ENCODE measurements around the gene CHRNA4. TPM values are rescaled to one million over a fixed set of nuclear protein-coding genes. Genes with fewer than 3 reads are reported as not detected.

Gene CHRNA4
- total and polyA plus RNA-seq, 2 of the 13 experiments (the other 11 are each of a cell fraction or from before 2014, with no cell fraction given): not detected

DNA sequence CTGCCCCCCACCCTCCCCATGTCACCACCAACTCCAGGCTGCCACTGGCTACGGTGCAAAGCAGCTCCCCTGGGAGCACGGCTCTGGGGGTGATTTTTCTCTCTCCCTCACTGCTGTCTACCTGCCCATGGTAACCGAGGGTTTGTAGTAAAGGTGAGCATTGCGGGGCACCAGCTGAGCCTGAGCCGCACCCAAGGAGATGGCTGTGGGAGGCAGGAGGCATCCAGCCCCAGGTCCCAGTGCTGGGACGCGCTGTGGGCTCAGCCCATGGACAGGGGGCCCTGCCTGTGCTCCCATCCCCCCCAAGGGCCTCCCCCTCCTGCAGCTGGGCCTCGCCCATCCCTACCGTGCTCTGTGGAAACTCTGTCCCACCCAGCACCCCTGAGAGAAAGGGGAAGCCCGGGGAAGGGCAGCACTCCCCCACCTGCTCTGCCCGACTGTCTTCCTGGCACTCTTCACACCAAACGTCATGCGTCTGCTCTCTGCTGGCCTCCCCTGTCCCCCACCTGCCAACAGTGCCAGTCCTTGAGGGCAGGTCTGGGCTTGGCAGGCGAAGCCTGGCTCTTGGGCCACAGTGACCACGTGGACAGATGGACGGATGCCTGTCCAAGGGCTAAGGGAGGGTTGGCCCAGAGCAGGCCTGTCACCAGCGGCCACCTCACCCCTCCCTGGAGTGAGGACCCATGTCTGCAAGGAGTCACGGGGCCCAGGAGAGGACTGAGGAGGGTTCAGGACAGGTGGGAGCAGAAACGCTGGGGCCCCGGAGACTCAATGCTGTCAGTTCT, 3.8 kb upstream of the CHRNA4 start:
- DNase-seq (ENCODE audit: low spot score) (no peak), ATAC-seq (no peak), FAIRE-seq (no peak)
- peaks cover 54% of the 10 kb centered on the region for H3K4me1 ChIP-seq (ENCODE audit: insufficient read depth, low read length)
- no peak overlapping the region for H3K4me3 ChIP-seq (replicated peaks in 1 of 3; ENCODE audit: insufficient read depth in 1 of 3, low read depth in 2 of 3, low read length in 3 of 3)
- 30% methylated on average over 16 of the region's 20 CpGs for WGBS (ENCODE audit: low lambda C conversion rate)
- 0 out of 2 replicates have a peak, but pooled peaks have one; percentile 19 for TF ChIP-seq NRL (CRISPR knock-in tag; IDR thresholded peaks at IDR 0.05; ENCODE audit: borderline replicate concordance)
- TF ChIP-seq ZNF432 (CRISPR knock-in tag; IDR thresholded peaks at IDR 0.05; ENCODE audit: borderline replicate concordance): peak; percentile 24; the same call in 1 of the 2 replicates
- 0 out of 2 replicates have a peak, but pooled peaks have one; percentile 53 for TF ChIP-seq ZKSCAN5 (CRISPR knock-in tag; IDR thresholded peaks at IDR 0.05)
- TF ChIP-seq PHF5A (CRISPR knock-in tag; IDR thresholded peaks at IDR 0.05; ENCODE audit: low read depth, unreplicated experiment): no peak
- 0 out of 2 replicates have a peak, but pooled peaks have one; percentile 43 for TF ChIP-seq EZH2 (conservative IDR thresholded peaks at IDR 0.05; ENCODE audit: low read depth, low read length)
- no peak overlapping the region for H2AFZ ChIP-seq (ENCODE audit: low read length)
- ChIA-PET CTCF (ENCODE audit: low intra/inter-chr PET ratio, low total read pairs) (no interaction called here), POLR2A (interaction anchor here (0.6 kb wide), 1 partner anchor 865 kb away, joined by 3 read pairs; no protein-coding TSS in a partner anchor)
- no peaks in the 10 kb centered on the region for H3K79me2 ChIP-seq (ENCODE audit: insufficient read depth, low read length)
- H3K4me2 ChIP-seq (ENCODE audit: low read depth, low read length): no peak overlapping the region
- intact Hi-C loops (cut with micrococcal nuclease; ENCODE audit: unreplicated experiment): no loop called here
- H3K27ac ChIP-seq (ENCODE audit: extremely low read length, insufficient read depth, low read length): no peak overlapping the region
- no peaks in the 10 kb centered on the region; a peak in 1 of 5 replicates for H3K36me3 ChIP-seq (replicated peaks in 1 of 2; ENCODE audit: control insufficient read depth in 1 of 2, insufficient read depth in 2 of 2, low read length in 2 of 2)
- BruUV-seq (replicated peaks): no TSS peak
- peaks cover 18% of the 10 kb centered on the region; the same call in 1 of the 2 replicates for H4K20me1 ChIP-seq (ENCODE audit: insufficient read depth, low read length)
- no peak overlapping the region for H3K9ac ChIP-seq (ENCODE audit: insufficient read depth, low read depth, low read length)
- in situ Hi-C loops (cut with HindIII; ENCODE audit: extremely low pct_ligation_motif_present, low pct_unique_long_range_greater_than_20kb): no loop called here
- peaks cover 24 to 83% of the 10 kb centered on the region in 2 experiments for H3K27me3 ChIP-seq (ENCODE audit: control insufficient read depth in 1 of 2, insufficient read depth in 2 of 2, low read length in 2 of 2)
- H3K9me3 ChIP-seq (ENCODE audit: low read length): no peaks in the 10 kb centered on the region

DNA sequence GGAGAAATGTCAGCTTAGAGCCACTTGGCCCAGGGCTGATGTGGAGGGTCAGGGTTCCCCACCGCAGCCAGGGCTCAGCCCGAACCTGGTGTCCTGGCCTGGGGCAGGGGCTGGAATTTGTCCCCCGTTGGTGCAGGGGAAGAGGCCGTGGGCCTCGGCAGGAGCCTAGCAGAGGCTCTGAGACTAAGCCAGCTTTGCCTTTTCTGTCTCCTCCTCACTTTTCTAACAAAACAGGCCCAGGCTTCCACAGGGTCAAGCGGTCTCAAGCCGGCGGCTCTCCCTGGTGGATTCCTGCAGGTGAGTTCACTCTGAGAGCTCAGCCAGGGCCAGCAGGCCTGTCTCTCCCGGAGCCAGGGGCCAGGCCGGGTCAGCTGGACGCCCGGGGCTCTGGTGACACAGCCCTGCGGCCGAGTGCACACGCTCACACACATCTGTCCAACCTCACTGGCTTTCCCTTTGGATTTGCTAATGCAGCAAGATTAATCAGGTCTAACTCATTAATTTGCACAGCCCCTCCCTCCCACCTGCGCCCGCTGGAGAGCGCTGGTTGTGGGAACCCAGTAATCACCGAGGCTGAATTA, 2.9 kb upstream of the CHRNA4 start:
- FAIRE-seq (peak; percentile 18), ATAC-seq (peak; percentile 55), DNase-seq (ENCODE audit: low spot score) (no peak)
- in situ Hi-C loops (cut with HindIII; ENCODE audit: extremely low pct_ligation_motif_present, low pct_unique_long_range_greater_than_20kb): no loop called here
- POLR2A ChIA-PET: interaction anchor here (0.6 to 1.2 kb wide), 2 partner anchors 14 to 864 kb away, joined by 3 to 7 read pairs; no protein-coding TSS in a partner anchor
- CTCF ChIA-PET (ENCODE audit: low intra/inter-chr PET ratio, low total read pairs): no interaction called here
- no peak overlapping the region for H3K27ac ChIP-seq (ENCODE audit: extremely low read length, insufficient read depth, low read length)
- intact Hi-C loops (cut with micrococcal nuclease; ENCODE audit: unreplicated experiment): no loop called here
- H3K27me3 ChIP-seq (ENCODE audit: control insufficient read depth in 1 of 2, insufficient read depth in 2 of 2, low read length in 2 of 2): peaks cover 28 to 76% of the 10 kb centered on the region in 2 experiments
- H2AFZ ChIP-seq (ENCODE audit: low read length): no peak overlapping the region
- H3K9ac ChIP-seq (ENCODE audit: insufficient read depth, low read depth, low read length): no peak overlapping the region
- 2% methylated on average over 19 of the region's 19 CpGs for WGBS (ENCODE audit: low lambda C conversion rate)
- H3K9me3 ChIP-seq (ENCODE audit: low read length): no peaks in the 10 kb centered on the region
- H3K4me1 ChIP-seq (ENCODE audit: insufficient read depth, low read length): peaks cover 54% of the 10 kb centered on the region
- no peaks in the 10 kb centered on the region; a peak in 1 of 5 replicates for H3K36me3 ChIP-seq (replicated peaks in 1 of 2; ENCODE audit: control insufficient read depth in 1 of 2, insufficient read depth in 2 of 2, low read length in 2 of 2)
- no TSS peak for BruUV-seq (replicated peaks)
- H3K4me2 ChIP-seq (ENCODE audit: low read depth, low read length): peak overlapping the region; percentile 61
- peak overlapping the region in 1 of 3 experiments; percentile 47; a peak in 3 of 6 replicates for H3K4me3 ChIP-seq (replicated peaks in 1 of 3; ENCODE audit: insufficient read depth in 1 of 3, low read depth in 2 of 3, low read length in 3 of 3)
- H4K20me1 ChIP-seq (ENCODE audit: insufficient read depth, low read length): peaks cover 18% of the 10 kb centered on the region; the same call in 1 of the 2 replicates
- H3K79me2 ChIP-seq (ENCODE audit: insufficient read depth, low read length): no peaks in the 10 kb centered on the region
- TF ChIP-seq ZKSCAN5 (CRISPR knock-in tag; IDR thresholded peaks at IDR 0.05) (0 out of 2 replicates have a peak, but pooled peaks have one; percentile 30), ZFX (CRISPR knock-in tag; IDR thresholded peaks at IDR 0.05; ENCODE audit: low read depth) (peak; percentile 38; the same call in 1 of the 2 replicates), PITX1 (CRISPR knock-in tag; IDR thresholded peaks at IDR 0.05) (peak; percentile 55; the same call in 1 of the 2 replicates), GZF1 (CRISPR knock-in tag; IDR thresholded peaks at IDR 0.05) (0 out of 2 replicates have a peak, but pooled peaks have one; percentile 50), ZNF136 (CRISPR knock-in tag; IDR thresholded peaks at IDR 0.05; ENCODE audit: low read depth) (no peak), FOXJ3 (CRISPR knock-in tag; IDR thresholded peaks at IDR 0.05; ENCODE audit: borderline replicate concordance) (no peak), SALL2 (CRISPR knock-in tag; IDR thresholded peaks at IDR 0.05) (no peak)
- TF ChIP-seq, protein P1, sequence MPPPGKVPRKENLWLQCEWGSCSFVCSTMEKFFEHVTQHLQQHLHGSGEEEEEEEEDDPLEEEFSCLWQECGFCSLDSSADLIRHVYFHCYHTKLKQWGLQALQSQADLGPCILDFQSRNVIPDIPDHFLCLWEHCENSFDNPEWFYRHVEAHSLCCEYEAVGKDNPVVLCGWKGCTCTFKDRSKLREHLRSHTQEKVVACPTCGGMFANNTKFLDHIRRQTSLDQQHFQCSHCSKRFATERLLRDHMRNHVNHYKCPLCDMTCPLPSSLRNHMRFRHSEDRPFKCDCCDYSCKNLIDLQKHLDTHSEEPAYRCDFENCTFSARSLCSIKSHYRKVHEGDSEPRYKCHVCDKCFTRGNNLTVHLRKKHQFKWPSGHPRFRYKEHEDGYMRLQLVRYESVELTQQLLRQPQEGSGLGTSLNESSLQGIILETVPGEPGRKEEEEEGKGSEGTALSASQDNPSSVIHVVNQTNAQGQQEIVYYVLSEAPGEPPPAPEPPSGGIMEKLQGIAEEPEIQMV (CRISPR knock-in tag; IDR thresholded peaks at IDR 0.05; ENCODE audit: low read depth): no peak
- TF ChIP-seq, protein P2, sequence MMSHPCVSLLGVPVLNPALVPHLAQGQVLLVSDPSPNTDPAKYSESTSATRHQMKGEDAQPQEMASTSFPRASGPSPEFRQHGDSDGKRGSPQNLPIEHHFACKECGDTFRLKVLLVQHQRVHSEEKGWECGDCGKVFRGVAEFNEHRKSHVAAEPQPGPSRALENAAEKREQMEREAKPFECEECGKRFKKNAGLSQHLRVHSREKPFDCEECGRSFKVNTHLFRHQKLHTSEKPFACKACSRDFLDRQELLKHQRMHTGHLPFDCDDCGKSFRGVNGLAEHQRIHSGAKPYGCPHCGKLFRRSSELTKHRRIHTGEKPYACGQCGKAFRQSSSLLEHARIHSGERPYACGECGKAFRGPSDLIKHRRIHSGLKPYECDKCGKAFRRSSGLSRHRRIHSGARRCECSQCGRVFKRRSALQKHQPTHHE (CRISPR knock-in tag; IDR thresholded peaks at IDR 0.05; ENCODE audit: borderline replicate concordance): no peak
